ENCODE measurements around the gene PRPF40B.
A peak's percentile ranks its signal among the peaks of the same experiment; 100 is the strongest.

The PRPF40B gene

GRCh38 chr12:49627752-49628360 lies 4.5 kb downstream of the PRPF40B start:
- no peak overlapping the region for H3K27ac ChIP-seq (ENCODE audit: low read length)
- no peak overlapping the region for H3K4me3 ChIP-seq (ENCODE audit: low read length)
- H3K9ac ChIP-seq (ENCODE audit: low read length) = no peak overlapping the region
- no peaks in the 10 kb centered on the region for H3K36me3 ChIP-seq (ENCODE audit: control insufficient read depth, low read depth, low read length)
- H3K9me3 ChIP-seq (ENCODE audit: control insufficient read depth, low read depth, low read length) = no peaks in the 10 kb centered on the region
- H3K4me1 ChIP-seq (ENCODE audit: control insufficient read depth, low read depth, low read length) = no peaks in the 10 kb centered on the region
- no peaks in the 10 kb centered on the region for H3K27me3 ChIP-seq (ENCODE audit: control insufficient read depth, insufficient read depth, low read length)

GRCh38 chr12:49631336-49631907 lies 8.1 kb downstream of the PRPF40B start:
- H3K9me3 ChIP-seq (ENCODE audit: control insufficient read depth, low read depth, low read length) = no peaks in the 10 kb centered on the region
- H3K9ac ChIP-seq (ENCODE audit: low read length) = no peak overlapping the region
- no peaks in the 10 kb centered on the region for H3K27me3 ChIP-seq (ENCODE audit: control insufficient read depth, insufficient read depth, low read length)
- H3K36me3 ChIP-seq (ENCODE audit: control insufficient read depth, low read depth, low read length) = no peaks in the 10 kb centered on the region
- H3K4me1 ChIP-seq (ENCODE audit: control insufficient read depth, low read depth, low read length) = no peaks in the 10 kb centered on the region
- no peak overlapping the region for H3K4me3 ChIP-seq (ENCODE audit: low read length)
- H3K27ac ChIP-seq (ENCODE audit: low read length) = no peak overlapping the region

- Histone ChIP-seq H3K4me1 (ENCODE audit: control insufficient read depth, low read depth, low read length) (peaks cover 5% of the 10 kb centered on the region), H3K27me3 (ENCODE audit: control insufficient read depth, insufficient read depth, low read length) (no peaks in the 10 kb centered on the region), H3K4me3 (ENCODE audit: low read length) (no peak overlapping the region), H3K9me3 (ENCODE audit: control insufficient read depth, low read depth, low read length) (no peaks in the 10 kb centered on the region), H3K36me3 (ENCODE audit: control insufficient read depth, low read depth, low read length) (no peaks in the 10 kb centered on the region), H3K9ac (ENCODE audit: low read length) (no peak overlapping the region), H3K27ac (ENCODE audit: low read length) (no peak overlapping the region)
Observed at GRCh38 chr12:49632401-49632800, 9.0 kb downstream of the PRPF40B start.

- no peak overlapping the region for H3K27ac ChIP-seq (ENCODE audit: low read length)
- H3K4me1 ChIP-seq (ENCODE audit: control insufficient read depth, low read depth, low read length) = peaks cover 5% of the 10 kb centered on the region
- no peaks in the 10 kb centered on the region for H3K27me3 ChIP-seq (ENCODE audit: control insufficient read depth, insufficient read depth, low read length)
- no peaks in the 10 kb centered on the region for H3K9me3 ChIP-seq (ENCODE audit: control insufficient read depth, low read depth, low read length)
- H3K4me3 ChIP-seq (ENCODE audit: low read length) = no peak overlapping the region
- H3K9ac ChIP-seq (ENCODE audit: low read length) = no peak overlapping the region
- no peaks in the 10 kb centered on the region for H3K36me3 ChIP-seq (ENCODE audit: control insufficient read depth, low read depth, low read length)
Observed at GRCh38 chr12:49632986-49633702, 9.8 kb downstream of the PRPF40B start.

GRCh38 chr12:49633703-49634345 lies 10.5 kb downstream of the PRPF40B start:
- no peak overlapping the region for H3K27ac ChIP-seq (ENCODE audit: low read length)
- H3K36me3 ChIP-seq (ENCODE audit: control insufficient read depth, low read depth, low read length) = no peaks in the 10 kb centered on the region
- no peak overlapping the region for H3K9ac ChIP-seq (ENCODE audit: low read length)
- no peaks in the 10 kb centered on the region for H3K27me3 ChIP-seq (ENCODE audit: control insufficient read depth, insufficient read depth, low read length)
- no peak overlapping the region for H3K4me3 ChIP-seq (ENCODE audit: low read length)
- H3K4me1 ChIP-seq (ENCODE audit: control insufficient read depth, low read depth, low read length) = peaks cover 5% of the 10 kb centered on the region
- no peaks in the 10 kb centered on the region for H3K9me3 ChIP-seq (ENCODE audit: control insufficient read depth, low read depth, low read length)

GRCh38 chr12:49635036-49635435 lies 11.7 kb downstream of the PRPF40B start:
- H3K9ac ChIP-seq (ENCODE audit: low read length) = no peak overlapping the region

GRCh38 chr12:49635656-49636055 lies 12.3 kb downstream of the PRPF40B start:
- Histone ChIP-seq H3K27ac (ENCODE audit: low read length) (no peak overlapping the region), H3K4me1 (ENCODE audit: control insufficient read depth, low read depth, low read length) (peaks cover 5% of the 10 kb centered on the region), H3K4me3 (ENCODE audit: low read length) (no peak overlapping the region), H3K27me3 (ENCODE audit: control insufficient read depth, insufficient read depth, low read length) (no peaks in the 10 kb centered on the region), H3K9ac (ENCODE audit: low read length) (no peak overlapping the region), H3K9me3 (ENCODE audit: control insufficient read depth, low read depth, low read length) (no peaks in the 10 kb centered on the region), H3K36me3 (ENCODE audit: control insufficient read depth, low read depth, low read length) (no peaks in the 10 kb centered on the region)

More at GRCh38 chr12:49635036-49635435, 11.7 kb downstream of the PRPF40B start:
- H3K36me3 ChIP-seq (ENCODE audit: control insufficient read depth, low read depth, low read length) = no peaks in the 10 kb centered on the region
- H3K27ac ChIP-seq (ENCODE audit: low read length) = no peak overlapping the region
- H3K27me3 ChIP-seq (ENCODE audit: control insufficient read depth, insufficient read depth, low read length) = no peaks in the 10 kb centered on the region
- no peaks in the 10 kb centered on the region for H3K9me3 ChIP-seq (ENCODE audit: control insufficient read depth, low read depth, low read length)
- peaks cover 5% of the 10 kb centered on the region for H3K4me1 ChIP-seq (ENCODE audit: control insufficient read depth, low read depth, low read length)
- no peak overlapping the region for H3K4me3 ChIP-seq (ENCODE audit: low read length)

- Histone ChIP-seq H3K27me3 (ENCODE audit: control insufficient read depth, insufficient read depth, low read length) (no peaks in the 10 kb centered on the region), H3K4me3 (ENCODE audit: low read length) (no peak overlapping the region), H3K9me3 (ENCODE audit: control insufficient read depth, low read depth, low read length) (no peaks in the 10 kb centered on the region), H3K27ac (ENCODE audit: low read length) (no peak overlapping the region), H3K36me3 (ENCODE audit: control insufficient read depth, low read depth, low read length) (peaks cover under 1% of the 10 kb centered on the region), H3K9ac (ENCODE audit: low read length) (no peak overlapping the region), H3K4me1 (ENCODE audit: control insufficient read depth, low read depth, low read length) (peaks cover 5% of the 10 kb centered on the region)
Observed at GRCh38 chr12:49636574-49636973, 13.2 kb downstream of the PRPF40B start.

- peaks cover 5% of the 10 kb centered on the region for H3K4me1 ChIP-seq (ENCODE audit: control insufficient read depth, low read depth, low read length)
- no peaks in the 10 kb centered on the region for H3K27me3 ChIP-seq (ENCODE audit: control insufficient read depth, insufficient read depth, low read length)
- no peak overlapping the region for H3K9ac ChIP-seq (ENCODE audit: low read length)
- H3K36me3 ChIP-seq (ENCODE audit: control insufficient read depth, low read depth, low read length) = peaks cover 4% of the 10 kb centered on the region
- H3K27ac ChIP-seq (ENCODE audit: low read length) = peak overlapping the region; percentile 44
- H3K9me3 ChIP-seq (ENCODE audit: control insufficient read depth, low read depth, low read length) = no peaks in the 10 kb centered on the region
- no peak overlapping the region for H3K4me3 ChIP-seq (ENCODE audit: low read length)
Observed at GRCh38 chr12:49636979-49637755, 13.8 kb downstream of the PRPF40B start.

GRCh38 chr12:49641748-49642369 lies 18.5 kb downstream of the PRPF40B start:
- Histone ChIP-seq H3K4me1 (ENCODE audit: control insufficient read depth, low read depth, low read length) (peaks cover 5% of the 10 kb centered on the region), H3K27me3 (ENCODE audit: control insufficient read depth, insufficient read depth, low read length) (no peaks in the 10 kb centered on the region), H3K4me3 (ENCODE audit: low read length) (no peak overlapping the region), H3K27ac (ENCODE audit: low read length) (no peak overlapping the region), H3K36me3 (ENCODE audit: control insufficient read depth, low read depth, low read length) (peaks cover 39% of the 10 kb centered on the region), H3K9me3 (ENCODE audit: control insufficient read depth, low read depth, low read length) (no peaks in the 10 kb centered on the region), H3K9ac (ENCODE audit: low read length) (no peak overlapping the region)

GRCh38 chr12:49642370-49642802 lies 19.0 kb downstream of the PRPF40B start:
- Histone ChIP-seq H3K4me3 (ENCODE audit: low read length) (no peak overlapping the region), H3K4me1 (ENCODE audit: control insufficient read depth, low read depth, low read length) (peaks cover under 1% of the 10 kb centered on the region), H3K36me3 (ENCODE audit: control insufficient read depth, low read depth, low read length) (peaks cover 39% of the 10 kb centered on the region)

More at GRCh38 chr12:49642370-49642802, 19.0 kb downstream of the PRPF40B start:
- Histone ChIP-seq H3K27me3 (ENCODE audit: control insufficient read depth, insufficient read depth, low read length) (no peaks in the 10 kb centered on the region), H3K9me3 (ENCODE audit: control insufficient read depth, low read depth, low read length) (no peaks in the 10 kb centered on the region), H3K27ac (ENCODE audit: low read length) (no peak overlapping the region), H3K9ac (ENCODE audit: low read length) (no peak overlapping the region)
